ENCODE measurements around the gene C2orf42.

DNA sequence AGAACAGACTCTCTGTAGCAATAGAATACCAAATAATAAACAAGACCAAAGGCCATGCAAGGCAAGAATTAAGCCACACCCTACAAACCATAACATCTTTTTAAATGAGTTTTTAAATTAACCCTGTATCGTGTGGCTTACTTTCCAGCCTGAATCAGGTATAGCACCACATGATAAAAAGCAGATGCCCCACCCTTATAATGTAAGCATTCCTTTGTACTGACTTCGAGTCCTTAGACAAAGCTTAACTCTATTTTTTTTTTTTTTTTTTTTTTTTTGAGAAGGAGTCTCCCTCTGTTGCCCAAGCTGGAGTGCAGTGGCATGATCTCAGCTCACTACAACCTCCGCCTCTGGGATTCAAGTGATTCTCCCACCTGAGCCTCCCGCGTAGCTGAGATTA, 1.7 kb upstream of the C2orf42 start:
- TF ChIP-seq CTCF (IDR thresholded peaks at IDR 0.05) (no peak), POLR2A (IDR thresholded peaks at IDR 0.05) (no peak)
